Aorta (tissue), 5 donors: ENCODE measurements around the gene RNF150. TPM values are rescaled to one million over a fixed set of nuclear protein-coding genes. Genes with fewer than 3 reads are reported as not detected.

ENCODE experiments used
- ATAC-seq: fragments of 200-7000 bp; cut with Tn5 transposase; one replicate; pipeline ENCODE4 v1.9.1; 2022; ENCODE audit warnings: moderate library complexity; ENCODE audit not compliant: low FRiP score
- DNase-seq, 2 donors: peaks; one replicate each; pipeline ENCODE4 v3.0.0-alpha.2; 2020
- H3K27ac ChIP-seq, 2 donors: one replicate each; pipeline ENCODE4 v1.5.1; 2013; ENCODE audit warnings: low read length in 2 of 2, mild to moderate bottlenecking in 2 of 2, moderate library complexity in 2 of 2, control low read depth in 1 of 2, inconsistent platforms in 1 of 2, low read depth in 1 of 2
- H3K27me3 ChIP-seq, 2 donors: one replicate each; pipeline ENCODE4 v1.6.1; 2013; ENCODE audit warnings: control low read depth in 1 of 2, low read length in 1 of 2, mild to moderate bottlenecking in 1 of 2, moderate library complexity in 1 of 2; ENCODE audit not compliant: insufficient read depth in 2 of 2, control insufficient read depth in 1 of 2
- H3K36me3 ChIP-seq, 2 donors: one replicate each; pipeline ENCODE4 v1.6.1; 2013; ENCODE audit warnings: control low read depth in 1 of 2, low read length in 1 of 2, mild to moderate bottlenecking in 1 of 2; ENCODE audit not compliant: insufficient read depth in 2 of 2, control insufficient read depth in 1 of 2
- H3K4me1 ChIP-seq, 2 donors: one replicate each; pipeline ENCODE4 v1.6.1; 2013; ENCODE audit warnings: low read length in 2 of 2, control low read depth in 1 of 2, mild to moderate bottlenecking in 1 of 2, moderate library complexity in 1 of 2; ENCODE audit not compliant: insufficient read depth in 2 of 2, control insufficient read depth in 1 of 2
- H3K4me3 ChIP-seq, 2 donors: one replicate each; pipeline ENCODE4 v1.5.1; 2013; ENCODE audit warnings: low read length in 2 of 2, control low read depth in 1 of 2, mild to moderate bottlenecking in 1 of 2
- H3K9me3 ChIP-seq: one replicate; pipeline ENCODE4 v1.6.1; 2013; ENCODE audit warnings: mild to moderate bottlenecking, low read length; ENCODE audit not compliant: control insufficient read depth
- WGBS, 2 donors: extraction: QIAGEN DNeasy Blood & Tissue Kit; methylation state at CpG; one replicate each; pipeline ENCODE4 v1.1.7; 2013; 5-methylcytosine and 5-hydroxymethylcytosine counted together
- intact Hi-C, 2 donors: fragments of 100-400 bp; cut with DNase I; formaldehyde crosslinking; loops; one replicate each; pipeline versions ENCODE4 v1.14.2 to v1.15.0; 2022
- polyA plus RNA-seq, 2 donors: library from polyadenylated mRNA; stranded (reverse); fragments of 200-250 nt; gene quantifications; one replicate each; pipeline ENCODE4 v1.2.3, GENCODE V29; 2013
- total RNA-seq, 2 donors: library from RNA; stranded (reverse); fragmentation: NEBNext Ultra II Directional; extraction: Animal tissue kit (Norgen Biotek cat#: 25700); gene quantifications; one replicate each; pipeline ENCODE4 v1.2.1, GENCODE V29; 2021
- donor health status: healthy with polysubstance abuse.
- donor health status: Bipolar disorder and iron deficiency.
- donor health status: DM: no; HTN: no; CAD: no.
- donor health status: DM: no; HTN: no; CAD: no.
- donor health status: DM: yes; HTN: yes; CAD: no.

The RNF150 gene
- total and polyA plus RNA-seq, 4 donors: 2.0 to 22.8 (median 10.6) TPM

DNA sequence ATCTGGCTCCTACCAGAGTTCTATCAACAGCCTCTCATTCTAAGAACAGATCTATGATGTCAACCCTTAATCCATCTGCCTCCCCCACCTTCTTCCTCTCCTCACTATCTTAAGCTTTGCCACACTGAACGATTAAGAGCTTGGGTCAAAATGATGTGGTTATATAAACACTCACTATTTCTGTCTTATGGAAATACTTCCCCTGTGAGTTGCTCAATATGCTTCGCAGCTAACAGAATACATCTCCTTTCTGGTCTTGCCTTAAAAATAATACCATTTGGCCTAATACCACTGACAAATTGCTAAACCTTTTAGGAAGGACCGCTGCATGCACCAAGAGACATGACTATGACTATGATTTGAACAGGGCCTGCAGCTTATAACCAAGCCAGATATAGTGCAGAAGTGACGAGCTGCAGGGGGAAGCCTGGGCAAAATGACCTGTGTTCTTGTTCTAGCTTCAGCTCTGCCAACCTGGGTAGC, 130.9 kb downstream of the RNF150 start:
- H3K36me3 ChIP-seq: no peaks in the 10 kb centered on the region
- no peaks in the 10 kb centered on the region for H3K27me3 ChIP-seq
- no peak overlapping the region for H3K4me3 ChIP-seq
- WGBS, 2 donors: 9 to 10% methylated on average over 4 of the region's 4 CpGs
- H3K9me3 ChIP-seq: no peaks in the 10 kb centered on the region
- H3K27ac ChIP-seq: peak overlapping the region; percentile 84 to 86
- peaks cover 0 to 9% of the 10 kb centered on the region in 2 donors for H3K4me1 ChIP-seq
- intact Hi-C loops: no loop called here
- DNase-seq (no peak), ATAC-seq (peak; percentile 60)

DNA sequence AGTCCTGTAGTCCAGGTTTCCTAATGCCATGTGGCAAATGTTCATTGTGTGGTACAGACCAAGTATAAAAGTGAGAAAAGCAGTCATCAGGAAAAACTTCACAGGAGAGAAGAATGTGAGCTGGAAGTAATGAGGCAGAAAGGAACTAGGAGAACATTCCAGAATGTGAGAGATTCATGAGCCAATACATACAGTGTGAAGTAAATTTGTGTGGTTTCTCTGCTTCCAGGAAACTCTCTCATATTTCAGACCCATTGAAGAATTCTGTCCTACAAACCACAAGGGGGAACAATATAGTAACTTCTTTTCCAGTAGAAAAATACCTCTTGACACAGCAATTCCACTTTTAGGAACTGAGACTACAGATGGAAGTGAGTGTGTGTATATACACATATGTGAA, 136.5 kb downstream of the RNF150 start:
- DNase-seq (no peak), ATAC-seq (no peak)
- Histone ChIP-seq H3K4me1 (peaks cover 0 to 12% of the 10 kb centered on the region in 2 donors), H3K4me3 (no peak overlapping the region), H3K27ac (no peak overlapping the region), H3K27me3 (no peaks in the 10 kb centered on the region), H3K36me3 (no peaks in the 10 kb centered on the region), H3K9me3 (no peaks in the 10 kb centered on the region)
- intact Hi-C loops: loop anchor here (2.0 to 5.0 kb wide), 2 partner anchors 136 kb away; partner anchors contain the start of gene RNF150 (in 2 of the 2)

DNA sequence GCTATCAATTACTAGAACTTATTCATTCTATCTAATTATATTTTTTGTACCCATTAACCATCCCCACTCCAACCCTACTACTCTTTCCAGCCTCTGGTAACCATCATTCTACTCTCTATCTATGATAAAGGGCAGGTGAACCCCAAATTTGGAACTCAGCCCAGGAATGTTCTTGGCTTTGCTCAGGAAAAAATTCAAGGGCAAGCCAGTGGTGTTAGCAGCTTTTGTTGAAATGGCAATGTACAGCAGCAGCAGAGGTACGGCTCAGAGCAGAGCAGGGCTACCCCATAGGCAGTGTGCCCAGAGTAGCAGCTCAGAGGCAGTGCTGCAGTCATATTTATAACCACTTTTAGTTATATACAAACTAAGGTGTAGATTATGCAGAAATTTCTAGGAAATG, 138.2 kb downstream of the RNF150 start:
- ATAC-seq: no peak
- no peaks in the 10 kb centered on the region for H3K36me3 ChIP-seq

DNA sequence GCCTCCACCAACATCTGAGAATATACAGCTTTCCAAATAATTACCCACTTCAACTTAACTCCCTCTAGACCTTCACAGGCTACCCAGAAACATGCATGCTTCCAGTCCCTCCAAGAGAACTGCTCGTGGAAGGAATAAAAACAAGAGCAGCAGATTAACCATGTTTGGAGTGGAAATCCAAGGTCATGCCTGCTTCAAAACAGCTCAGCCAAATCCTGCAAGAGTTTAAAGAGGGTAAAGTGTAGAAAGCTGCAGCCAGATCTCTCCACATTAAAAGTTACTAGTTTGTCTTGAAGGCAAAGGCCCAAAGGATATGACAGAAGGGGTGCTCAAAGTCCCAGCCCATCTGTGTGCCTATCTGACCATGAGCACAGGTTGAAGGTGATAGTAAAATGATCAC, 139.3 kb downstream of the RNF150 start:
- Histone ChIP-seq H3K27me3 (no peaks in the 10 kb centered on the region), H3K4me1 (peaks cover 0 to 12% of the 10 kb centered on the region in 2 donors), H3K4me3 (no peak overlapping the region), H3K27ac (peak overlapping the region; percentile 49 to 84), H3K36me3 (no peaks in the 10 kb centered on the region), H3K9me3 (no peaks in the 10 kb centered on the region)
- intact Hi-C loops: loop anchor here in 1 of 2 donors (5.0 kb wide), 1 partner anchor 52 kb away; no protein-coding TSS in a partner anchor
- ATAC-seq (peak; percentile 68), DNase-seq (no peak)
- WGBS, 2 donors: 3 to 7% methylated on average over 1 of the region's 1 CpG

More for the DNA sequence above, 138.2 kb downstream of the RNF150 start:
- H3K27ac ChIP-seq: peak overlapping the region in 1 of 2 donors; percentile 48
- no peaks in the 10 kb centered on the region for H3K27me3 ChIP-seq
- DNase-seq: no peak
- intact Hi-C loops: loop anchor here in 1 of 2 donors (5.0 kb wide), 1 partner anchor 137 kb away; the partner anchor contains the start of gene RNF150
- H3K4me3 ChIP-seq: no peak overlapping the region
- WGBS, 2 donors: 15 to 19% methylated on average over 1 of the region's 1 CpG
- peaks cover 0 to 12% of the 10 kb centered on the region in 2 donors for H3K4me1 ChIP-seq
- H3K9me3 ChIP-seq: no peaks in the 10 kb centered on the region

DNA sequence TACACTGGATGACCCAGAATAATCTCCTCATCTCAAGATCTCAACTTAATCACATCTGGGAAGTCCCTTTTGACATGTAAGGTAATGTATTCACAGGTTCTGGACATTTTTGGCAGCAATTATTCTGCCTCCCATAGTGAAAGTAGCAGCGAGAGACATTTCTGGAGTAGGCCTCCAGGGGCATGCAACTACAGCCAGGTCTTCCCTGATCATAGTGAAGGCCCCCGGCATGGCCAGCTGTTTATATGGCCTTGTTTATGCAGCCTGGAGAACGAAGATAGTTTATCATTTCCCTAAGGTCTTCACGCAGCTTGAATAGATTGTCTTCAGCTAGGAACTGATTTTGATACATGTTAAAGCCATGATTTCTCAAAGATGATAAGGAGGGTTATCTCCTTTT, 139.9 kb downstream of the RNF150 start:
- no peak for DNase-seq
- intact Hi-C loops: loop anchor here in 1 of 2 donors (5.0 kb wide), 1 partner anchor 51 kb away; no protein-coding TSS in a partner anchor
- WGBS, 2 donors: 87 to 88% methylated on average over 4 of the region's 4 CpGs
- Histone ChIP-seq H3K4me3 (no peak overlapping the region), H3K9me3 (no peaks in the 10 kb centered on the region), H3K36me3 (no peaks in the 10 kb centered on the region), H3K27me3 (no peaks in the 10 kb centered on the region), H3K4me1 (peaks cover 0 to 8% of the 10 kb centered on the region in 2 donors), H3K27ac (peak overlapping the region; percentile 26 to 82)
- ATAC-seq: no peak

DNA sequence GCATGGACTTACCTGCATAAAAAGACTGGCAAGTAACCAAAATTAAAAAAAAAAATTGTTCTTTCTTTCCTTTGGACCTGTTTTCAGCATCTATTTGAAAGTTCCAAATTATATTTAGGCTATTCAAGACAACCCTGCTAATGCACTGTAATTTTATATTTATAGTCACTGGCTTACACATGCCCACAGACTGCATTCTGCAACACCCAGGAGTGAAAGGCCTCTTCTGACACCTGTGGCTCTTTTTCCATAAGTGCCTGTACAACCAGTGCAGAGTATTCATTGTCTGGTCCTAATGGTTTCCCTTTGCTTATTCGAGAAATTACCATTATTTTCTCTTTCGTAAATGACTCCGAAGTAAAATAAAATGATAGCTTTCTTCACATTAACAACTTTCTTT, 143.3 kb downstream of the RNF150 start:
- Histone ChIP-seq H3K36me3 (no peaks in the 10 kb centered on the region), H3K27me3 (no peaks in the 10 kb centered on the region), H3K4me3 (no peak overlapping the region), H3K9me3 (no peaks in the 10 kb centered on the region), H3K4me1 (peaks cover under 1 to 4% of the 10 kb centered on the region in 2 donors), H3K27ac (no peak overlapping the region)
- WGBS, 2 donors: 94 to 99% methylated on average over 3 of the region's 3 CpGs
- intact Hi-C loops: loop anchor here in 1 of 2 donors (5.0 kb wide), 1 partner anchor 48 kb away; no protein-coding TSS in a partner anchor
- ATAC-seq: no peak
- DNase-seq: no peak

DNA sequence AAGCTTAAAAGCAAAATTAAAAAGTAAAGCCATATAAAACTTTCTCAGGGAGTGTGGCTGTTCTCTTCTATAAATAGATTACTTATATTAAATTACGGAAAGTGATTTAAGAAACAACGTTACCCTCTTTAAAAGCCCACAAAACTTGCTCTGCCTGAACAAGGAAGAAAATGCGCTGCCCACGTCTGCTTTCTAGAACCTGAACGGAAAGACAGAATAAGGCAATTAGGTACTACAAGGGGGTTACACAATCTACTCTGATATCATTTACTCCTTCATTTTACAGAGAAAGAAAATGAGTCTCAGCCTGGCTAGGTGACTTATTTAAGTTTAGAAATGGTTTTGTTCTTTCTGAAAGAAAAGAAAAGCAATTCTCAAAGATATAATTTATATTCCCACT, 147.2 kb downstream of the RNF150 start:
- 50 to 56% methylated on average over 5 of the region's 5 CpGs for WGBS, 2 donors
- Histone ChIP-seq H3K27ac (peak overlapping the region in 1 of 2 donors; percentile 36), H3K27me3 (no peaks in the 10 kb centered on the region), H3K36me3 (no peaks in the 10 kb centered on the region), H3K4me3 (no peak overlapping the region), H3K4me1 (peaks cover 0 to 5% of the 10 kb centered on the region in 2 donors), H3K9me3 (no peaks in the 10 kb centered on the region)
- DNase-seq (no peak), ATAC-seq (no peak)
- intact Hi-C loops: no loop called here

DNA sequence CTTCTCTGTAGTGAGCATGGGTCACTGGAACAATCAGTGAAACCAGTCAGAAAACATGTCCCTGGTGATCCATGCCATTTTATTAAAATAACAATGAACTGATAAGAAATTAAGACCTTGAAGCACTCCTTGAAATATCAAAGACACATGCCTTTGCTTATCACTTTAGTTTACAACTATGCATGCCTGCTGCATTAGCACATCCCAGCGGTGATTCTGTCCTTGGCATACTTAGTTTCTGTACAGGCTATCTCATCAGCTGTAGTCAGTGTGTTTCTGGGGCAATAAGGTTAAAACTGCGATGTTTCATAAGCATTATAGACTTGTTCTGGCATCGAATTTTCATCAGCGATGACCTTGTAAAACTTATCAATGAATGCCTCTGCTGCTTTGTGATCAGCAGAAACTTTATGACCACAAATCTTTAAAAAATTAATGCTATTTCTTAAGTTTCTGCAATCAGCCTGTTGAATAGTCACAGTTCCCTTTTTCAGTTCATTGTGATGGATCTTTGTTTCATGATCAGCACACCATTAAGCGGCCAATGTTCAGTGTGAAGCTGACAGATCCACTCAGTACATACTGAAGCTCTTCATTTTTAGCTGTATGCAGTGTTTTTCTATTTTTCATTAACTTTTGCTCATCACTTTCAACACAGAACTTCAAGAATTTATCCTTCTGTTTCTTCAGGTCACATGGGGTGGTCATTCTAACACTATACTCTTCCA, 150.5 kb downstream of the RNF150 start:
- Histone ChIP-seq H3K36me3 (no peaks in the 10 kb centered on the region), H3K27ac (no peak overlapping the region), H3K27me3 (no peaks in the 10 kb centered on the region), H3K4me3 (no peak overlapping the region), H3K4me1 (peaks cover 0 to 5% of the 10 kb centered on the region in 2 donors), H3K9me3 (no peaks in the 10 kb centered on the region)
- DNase-seq (no peak), ATAC-seq (no peak)
- intact Hi-C loops: no loop called here
- WGBS, 2 donors: 97 to 99% methylated on average over 5 of the region's 5 CpGs
